ENCODE data around the gene DELE1.

DNA sequence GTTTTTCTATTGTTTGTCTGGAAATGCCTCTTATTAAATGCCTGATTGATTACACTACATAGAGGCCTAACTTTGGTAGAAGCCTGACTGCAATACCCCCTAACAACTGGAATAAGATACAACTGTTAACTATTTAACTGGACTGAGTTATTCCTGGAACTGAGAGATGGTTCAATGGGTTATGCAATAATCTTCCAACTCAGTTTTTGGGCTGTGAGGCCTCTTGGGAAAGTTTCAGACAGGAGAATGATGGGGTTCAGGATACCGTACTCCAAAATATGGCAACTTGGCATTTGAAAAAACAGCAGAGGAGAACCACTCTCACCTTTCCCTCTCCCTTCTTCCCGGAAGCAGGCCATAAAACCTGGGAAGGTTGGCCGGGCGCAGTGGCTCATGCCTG is 26.2 kb upstream of the DELE1 start:
- no peak for TF ChIP-seq POLR2A (IDR thresholded peaks at IDR 0.05)
- TF ChIP-seq, protein P1, sequence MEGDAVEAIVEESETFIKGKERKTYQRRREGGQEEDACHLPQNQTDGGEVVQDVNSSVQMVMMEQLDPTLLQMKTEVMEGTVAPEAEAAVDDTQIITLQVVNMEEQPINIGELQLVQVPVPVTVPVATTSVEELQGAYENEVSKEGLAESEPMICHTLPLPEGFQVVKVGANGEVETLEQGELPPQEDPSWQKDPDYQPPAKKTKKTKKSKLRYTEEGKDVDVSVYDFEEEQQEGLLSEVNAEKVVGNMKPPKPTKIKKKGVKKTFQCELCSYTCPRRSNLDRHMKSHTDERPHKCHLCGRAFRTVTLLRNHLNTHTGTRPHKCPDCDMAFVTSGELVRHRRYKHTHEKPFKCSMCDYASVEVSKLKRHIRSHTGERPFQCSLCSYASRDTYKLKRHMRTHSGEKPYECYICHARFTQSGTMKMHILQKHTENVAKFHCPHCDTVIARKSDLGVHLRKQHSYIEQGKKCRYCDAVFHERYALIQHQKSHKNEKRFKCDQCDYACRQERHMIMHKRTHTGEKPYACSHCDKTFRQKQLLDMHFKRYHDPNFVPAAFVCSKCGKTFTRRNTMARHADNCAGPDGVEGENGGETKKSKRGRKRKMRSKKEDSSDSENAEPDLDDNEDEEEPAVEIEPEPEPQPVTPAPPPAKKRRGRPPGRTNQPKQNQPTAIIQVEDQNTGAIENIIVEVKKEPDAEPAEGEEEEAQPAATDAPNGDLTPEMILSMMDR (IDR thresholded peaks at IDR 0.05), result no peak
